ENCODE results near the gene HSPG2.

DNA sequence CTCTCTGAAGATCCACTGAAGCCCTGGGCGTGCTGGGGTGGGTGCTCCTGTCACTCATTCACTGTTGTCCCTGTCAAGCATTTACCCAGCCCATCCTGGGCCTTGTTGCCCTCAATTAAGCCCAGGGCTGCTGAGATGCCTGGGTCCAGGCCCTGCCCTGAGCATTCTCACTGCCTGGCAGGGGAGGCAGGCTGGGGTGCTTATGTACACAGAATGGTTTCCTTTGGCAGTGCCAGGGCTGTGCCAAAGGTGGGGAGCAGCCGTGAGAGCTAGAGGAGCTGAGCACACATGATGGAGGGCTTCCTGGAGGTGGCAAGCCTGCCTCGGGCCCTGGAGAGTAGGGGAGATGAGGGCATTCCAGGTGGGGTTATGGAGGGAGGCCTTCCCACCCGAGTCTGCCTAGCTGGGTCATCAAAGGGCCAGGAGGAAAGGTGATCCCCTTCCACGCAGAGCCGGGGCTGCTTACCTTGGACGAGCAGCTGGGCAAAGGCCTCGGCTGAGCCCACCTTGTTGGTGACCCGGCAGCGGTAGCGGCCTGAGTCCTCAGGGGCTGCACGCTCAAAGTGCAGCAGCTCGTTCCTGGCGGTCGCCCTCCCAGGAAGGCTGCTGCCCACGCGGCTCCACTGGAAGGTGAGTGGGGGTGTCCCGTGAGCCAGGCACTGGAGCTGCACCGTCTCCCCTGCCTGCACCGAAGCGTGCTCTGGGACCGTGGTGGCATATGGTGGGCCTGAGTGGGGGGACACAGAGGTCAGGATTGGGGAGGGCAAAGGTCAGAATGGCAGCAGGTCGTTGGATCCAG lies 98.6 kb downstream of the HSPG2 start:
- TF ChIP-seq, protein P1, sequence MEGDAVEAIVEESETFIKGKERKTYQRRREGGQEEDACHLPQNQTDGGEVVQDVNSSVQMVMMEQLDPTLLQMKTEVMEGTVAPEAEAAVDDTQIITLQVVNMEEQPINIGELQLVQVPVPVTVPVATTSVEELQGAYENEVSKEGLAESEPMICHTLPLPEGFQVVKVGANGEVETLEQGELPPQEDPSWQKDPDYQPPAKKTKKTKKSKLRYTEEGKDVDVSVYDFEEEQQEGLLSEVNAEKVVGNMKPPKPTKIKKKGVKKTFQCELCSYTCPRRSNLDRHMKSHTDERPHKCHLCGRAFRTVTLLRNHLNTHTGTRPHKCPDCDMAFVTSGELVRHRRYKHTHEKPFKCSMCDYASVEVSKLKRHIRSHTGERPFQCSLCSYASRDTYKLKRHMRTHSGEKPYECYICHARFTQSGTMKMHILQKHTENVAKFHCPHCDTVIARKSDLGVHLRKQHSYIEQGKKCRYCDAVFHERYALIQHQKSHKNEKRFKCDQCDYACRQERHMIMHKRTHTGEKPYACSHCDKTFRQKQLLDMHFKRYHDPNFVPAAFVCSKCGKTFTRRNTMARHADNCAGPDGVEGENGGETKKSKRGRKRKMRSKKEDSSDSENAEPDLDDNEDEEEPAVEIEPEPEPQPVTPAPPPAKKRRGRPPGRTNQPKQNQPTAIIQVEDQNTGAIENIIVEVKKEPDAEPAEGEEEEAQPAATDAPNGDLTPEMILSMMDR (IDR thresholded peaks at IDR 0.05; ENCODE audit: insufficient read depth, low read length): no peak
- TF ChIP-seq POLR2AphosphoS5 (IDR thresholded peaks at IDR 0.05; ENCODE audit: low read depth): no peak
